ENCODE measurements around the gene PNPLA2.
A peak's percentile ranks its signal among the peaks of the same experiment; 100 is the strongest.

PNPLA2 gene

DNA sequence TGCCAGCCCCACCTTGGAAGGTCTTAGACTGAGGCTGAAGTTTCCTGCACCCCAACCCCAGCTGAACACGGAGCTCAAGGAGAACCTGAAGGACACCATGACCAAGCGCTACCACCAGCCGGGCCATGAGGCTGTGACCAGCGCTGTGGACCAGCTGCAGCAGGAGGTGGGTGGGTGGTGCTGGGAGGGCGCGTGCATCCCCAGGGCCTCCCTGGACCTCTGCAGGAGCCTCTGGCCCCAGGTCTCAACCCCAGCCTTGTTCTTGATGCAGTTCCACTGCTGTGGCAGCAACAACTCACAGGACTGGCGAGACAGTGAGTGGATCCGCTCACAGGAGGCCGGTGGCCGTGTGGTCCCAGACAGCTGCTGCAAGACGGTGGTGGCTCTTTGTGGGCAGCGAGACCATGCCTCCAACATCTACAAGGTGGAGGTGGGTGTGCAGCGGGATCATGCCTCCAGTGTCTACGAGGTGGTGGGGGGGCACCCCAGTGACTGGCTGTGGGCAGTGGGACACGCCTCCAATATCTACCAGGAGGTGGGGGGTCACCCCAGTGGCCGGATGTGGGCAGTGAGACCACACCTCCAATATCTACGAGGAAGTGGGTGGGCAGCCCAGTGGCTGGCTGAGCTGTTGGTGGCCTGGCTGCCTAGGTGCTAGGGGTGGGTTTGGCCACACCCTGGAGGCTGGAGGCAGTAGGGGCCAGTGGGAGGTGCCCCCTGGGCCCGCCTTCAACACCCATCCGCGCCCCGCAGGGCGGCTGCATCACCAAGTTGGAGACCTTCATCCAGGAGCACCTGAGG lies 18.7 kb downstream of the PNPLA2 start:
- TF ChIP-seq, protein P1, sequence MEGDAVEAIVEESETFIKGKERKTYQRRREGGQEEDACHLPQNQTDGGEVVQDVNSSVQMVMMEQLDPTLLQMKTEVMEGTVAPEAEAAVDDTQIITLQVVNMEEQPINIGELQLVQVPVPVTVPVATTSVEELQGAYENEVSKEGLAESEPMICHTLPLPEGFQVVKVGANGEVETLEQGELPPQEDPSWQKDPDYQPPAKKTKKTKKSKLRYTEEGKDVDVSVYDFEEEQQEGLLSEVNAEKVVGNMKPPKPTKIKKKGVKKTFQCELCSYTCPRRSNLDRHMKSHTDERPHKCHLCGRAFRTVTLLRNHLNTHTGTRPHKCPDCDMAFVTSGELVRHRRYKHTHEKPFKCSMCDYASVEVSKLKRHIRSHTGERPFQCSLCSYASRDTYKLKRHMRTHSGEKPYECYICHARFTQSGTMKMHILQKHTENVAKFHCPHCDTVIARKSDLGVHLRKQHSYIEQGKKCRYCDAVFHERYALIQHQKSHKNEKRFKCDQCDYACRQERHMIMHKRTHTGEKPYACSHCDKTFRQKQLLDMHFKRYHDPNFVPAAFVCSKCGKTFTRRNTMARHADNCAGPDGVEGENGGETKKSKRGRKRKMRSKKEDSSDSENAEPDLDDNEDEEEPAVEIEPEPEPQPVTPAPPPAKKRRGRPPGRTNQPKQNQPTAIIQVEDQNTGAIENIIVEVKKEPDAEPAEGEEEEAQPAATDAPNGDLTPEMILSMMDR (IDR thresholded peaks at IDR 0.05; ENCODE audit: low read depth, low read length, missing control alignments) = no peak
- DNase-seq = no peak

DNA sequence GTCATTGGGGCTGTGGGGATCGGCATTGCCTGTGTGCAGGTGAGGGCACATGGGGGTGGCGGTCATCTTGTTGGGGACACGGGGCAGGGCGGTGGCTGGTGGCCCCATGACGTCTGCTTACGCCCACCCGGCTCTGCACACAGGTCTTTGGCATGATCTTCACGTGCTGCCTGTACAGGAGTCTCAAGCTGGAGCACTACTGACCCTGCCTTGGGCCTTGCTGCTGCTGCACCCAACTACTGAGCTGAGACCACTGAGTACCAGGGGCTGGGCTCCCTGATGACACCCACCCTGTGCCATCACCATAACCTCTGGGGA lies 19.2 kb downstream of the PNPLA2 start:
- TF ChIP-seq, protein P1 (IDR thresholded peaks at IDR 0.05; ENCODE audit: low read depth, low read length, missing control alignments) = no peak
- in situ Hi-C loops (cut with HindIII; ENCODE audit: low pct_ligation_motif_present, low sequenced_read_pairs) = no loop called here
- no peaks in the 10 kb centered on the region for H3K27me3 ChIP-seq (replicated peaks)
- no peak for DNase-seq
- no peak overlapping the region for H3K27ac ChIP-seq
- no peak overlapping the region for H3K4me3 ChIP-seq (ENCODE audit: low read depth, low read length)
- peaks cover 50% of the 10 kb centered on the region for H3K36me3 ChIP-seq (replicated peaks)

More for the DNA sequence above, 18.7 kb downstream of the PNPLA2 start:
- H3K27ac ChIP-seq = no peak overlapping the region
- in situ Hi-C loops (cut with HindIII; ENCODE audit: low pct_ligation_motif_present, low sequenced_read_pairs) = no loop called here
- H3K27me3 ChIP-seq (replicated peaks) = no peaks in the 10 kb centered on the region
- no peak overlapping the region for H3K4me3 ChIP-seq (ENCODE audit: low read depth, low read length)
- peaks cover 50% of the 10 kb centered on the region for H3K36me3 ChIP-seq (replicated peaks)

DNA sequence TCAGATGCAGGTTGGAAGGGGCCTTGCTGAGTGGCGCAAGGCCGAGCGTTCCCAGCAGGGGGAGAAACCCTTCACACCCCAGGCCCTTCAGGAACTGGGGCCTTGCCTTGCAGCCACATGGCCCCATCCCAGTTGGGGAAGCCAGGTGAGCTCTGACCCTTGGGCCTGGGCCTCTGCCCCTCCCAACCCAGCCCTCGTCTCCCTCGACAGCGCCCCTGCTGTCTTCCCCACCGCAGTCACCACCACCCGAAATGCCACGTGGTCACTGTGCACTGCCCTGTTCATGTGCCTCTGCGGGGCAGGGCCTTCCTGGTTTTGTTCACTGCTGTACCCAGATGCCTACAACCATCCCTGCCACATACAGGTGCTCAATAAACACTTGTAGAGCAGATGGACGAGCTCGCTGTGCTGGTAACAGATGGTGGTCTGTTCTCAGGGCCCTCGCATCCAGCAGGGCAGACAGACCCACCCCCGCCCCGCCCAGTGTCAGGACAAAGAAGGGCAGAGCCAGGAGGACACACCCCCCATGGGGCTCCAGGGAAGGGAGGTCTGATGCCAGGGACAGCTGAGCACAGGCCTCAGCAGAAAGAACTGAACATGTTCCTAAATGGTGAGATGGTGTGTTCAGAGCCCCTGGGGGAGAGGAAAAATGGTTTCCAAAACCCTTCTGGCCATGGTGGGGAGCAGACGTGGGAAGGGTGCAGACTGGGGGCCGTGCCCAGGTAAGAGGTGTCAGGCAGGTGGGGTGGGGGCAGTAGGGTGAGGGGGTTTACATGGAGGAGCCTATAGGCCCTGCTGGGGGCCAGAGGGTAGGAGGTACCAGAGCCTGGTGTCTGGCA lies 19.9 kb downstream of the PNPLA2 start:
- H3K27ac ChIP-seq = no peak overlapping the region
- in situ Hi-C loops (cut with HindIII; ENCODE audit: low pct_ligation_motif_present, low sequenced_read_pairs) = no loop called here
- DNase-seq = no peak

DNA sequence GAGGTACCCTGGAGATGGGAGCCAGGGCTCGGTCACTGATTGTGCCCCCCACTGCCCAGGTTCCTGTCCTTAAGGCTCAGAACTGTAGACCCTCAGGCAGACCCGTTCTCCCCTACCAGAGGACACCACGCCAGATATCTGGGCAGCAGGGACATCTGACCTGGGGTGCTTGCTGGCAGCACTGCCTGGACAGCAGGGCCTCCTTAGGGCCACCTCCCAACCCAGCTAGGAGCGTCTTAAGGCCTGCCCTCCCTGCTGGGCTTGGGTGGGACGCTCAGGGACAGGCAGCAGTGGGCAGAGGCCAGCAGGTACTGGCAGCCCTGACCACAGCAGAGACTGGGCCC lies 20.5 kb downstream of the PNPLA2 start:
- H3K36me3 ChIP-seq (replicated peaks) = peaks cover 50% of the 10 kb centered on the region
- no peak for DNase-seq
- TF ChIP-seq, protein P1 (IDR thresholded peaks at IDR 0.05; ENCODE audit: low read depth, low read length, missing control alignments) = no peak
- no peaks in the 10 kb centered on the region for H3K27me3 ChIP-seq (replicated peaks)
- H3K27ac ChIP-seq = no peak overlapping the region
- H3K4me3 ChIP-seq (ENCODE audit: low read depth, low read length) = no peak overlapping the region
- in situ Hi-C loops (cut with HindIII; ENCODE audit: low pct_ligation_motif_present, low sequenced_read_pairs) = no loop called here

More for the DNA sequence above, 19.9 kb downstream of the PNPLA2 start:
- Histone ChIP-seq H3K4me3 (ENCODE audit: low read depth, low read length) (no peak overlapping the region), H3K27me3 (replicated peaks) (no peaks in the 10 kb centered on the region), H3K36me3 (replicated peaks) (peaks cover 50% of the 10 kb centered on the region)
- TF ChIP-seq, protein P1 (IDR thresholded peaks at IDR 0.05; ENCODE audit: low read depth, low read length, missing control alignments) = peak; percentile 60

DNA sequence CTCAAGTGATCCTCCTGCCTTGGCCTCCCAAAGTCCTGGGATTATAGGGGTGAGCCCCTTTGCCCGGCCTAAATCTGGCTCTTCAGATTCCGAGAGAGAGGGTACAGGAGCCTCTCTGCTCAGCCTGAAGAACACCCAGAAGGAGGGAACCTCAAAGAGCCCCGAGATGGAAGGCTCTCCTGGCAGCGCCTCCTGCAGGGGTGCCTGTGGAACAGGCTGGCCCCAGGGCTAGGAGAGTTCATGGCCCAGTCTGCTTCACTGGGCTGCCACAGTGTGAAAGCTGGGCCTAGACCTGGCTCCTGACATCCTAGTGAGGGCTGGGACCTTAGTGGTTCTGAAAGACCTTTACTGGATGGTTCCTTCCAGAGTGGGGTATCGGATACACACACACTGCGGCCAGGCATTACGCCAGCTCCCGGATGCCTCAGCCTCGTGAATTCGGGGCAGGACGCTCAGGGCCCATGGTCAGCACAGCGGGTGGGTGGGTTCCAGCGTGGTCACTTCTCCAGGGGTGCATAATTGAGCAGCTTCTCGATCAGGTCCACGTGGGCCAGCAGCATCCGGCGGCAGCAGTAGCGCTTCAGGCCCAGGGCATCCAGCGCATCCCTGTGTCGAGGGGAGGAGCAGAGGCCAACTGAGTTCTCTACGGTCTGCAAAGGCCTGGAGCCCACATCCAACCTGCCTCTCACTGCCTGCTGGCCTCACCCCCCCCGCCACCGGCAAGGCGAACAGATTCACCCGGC lies 21.3 kb downstream of the PNPLA2 start:
- TF ChIP-seq, protein P1 (IDR thresholded peaks at IDR 0.05; ENCODE audit: low read depth, low read length, missing control alignments) = peak; percentile 60
- DNase-seq = no peak
- Histone ChIP-seq H3K27me3 (replicated peaks) (no peaks in the 10 kb centered on the region), H3K36me3 (replicated peaks) (peaks cover 50% of the 10 kb centered on the region), H3K27ac (no peak overlapping the region), H3K4me3 (ENCODE audit: low read depth, low read length) (peak overlapping the region; percentile 91)
- in situ Hi-C loops (cut with HindIII; ENCODE audit: low pct_ligation_motif_present, low sequenced_read_pairs) = no loop called here
